Upper lobe of right lung (tissue), 1 donor: ENCODE data around the gene MPP7. TPM values are rescaled to one million over a fixed set of nuclear protein-coding genes. Genes with fewer than 3 reads are reported as not detected.

Experiments
- ATAC-seq: fragments of 200-7000 bp; cut with Tn5 transposase; one replicate; pipeline ENCODE4 v1.9.1; 2020; ENCODE audit warnings: mild to moderate bottlenecking, moderate library complexity
- DNase-seq: peaks from one replicate; pipeline ENCODE4 v3.0.0-alpha.2; 2020
- H3K27ac ChIP-seq: fragments of 200-600 bp; one replicate; pipeline ENCODE4 v1.8.0; 2022
- H3K27me3 ChIP-seq: fragments of 200-600 bp; one replicate; pipeline ENCODE4 v1.8.0; 2022; ENCODE audit warnings: mild to moderate bottlenecking
- H3K36me3 ChIP-seq: fragments of 200-600 bp; one replicate; pipeline ENCODE4 v1.8.0; 2022
- H3K4me1 ChIP-seq: fragments of 200-600 bp; one replicate; pipeline ENCODE4 v1.8.0; 2022
- H3K4me3 ChIP-seq: fragments of 200-600 bp; one replicate; pipeline ENCODE4 v1.8.0; 2022; ENCODE audit warnings: mild to moderate bottlenecking
- H3K9me3 ChIP-seq: fragments of 200-600 bp; one replicate; pipeline ENCODE4 v1.8.0; 2022
- CTCF ChIP-seq: fragments of 200-600 bp; IDR thresholded peaks from one replicate; pipeline ENCODE4 v1.8.0; 2022; ENCODE audit warnings: antibody characterized with exemption
- intact Hi-C: fragments of 100-400 bp; cut with DNase I; formaldehyde crosslinking; loops from one replicate; pipeline ENCODE4 v1.11.0; 2022
- total RNA-seq: library from RNA; stranded (reverse); fragmentation: NEBNext Ultra II Directional; extraction: Animal tissue kit (Norgen Biotek cat#: 25700); gene quantifications from one replicate; pipeline ENCODE4 v1.2.1, GENCODE V29; 2021
- donor health status: DM: no; HTN: yes; CAD: no; lungs with severe emphysema.

Gene MPP7
- total RNA-seq, 1 donor from 2014 or later = 36.8 TPM

- Histone ChIP-seq H3K27ac (no peak overlapping the region), H3K36me3 (no peaks in the 10 kb centered on the region), H3K4me3 (no peak overlapping the region), H3K4me1 (peaks cover 6% of the 10 kb centered on the region), H3K27me3 (no peaks in the 10 kb centered on the region), H3K9me3 (no peaks in the 10 kb centered on the region)
- intact Hi-C loops = no loop called here
- no peak for ATAC-seq
- DNase-seq = no peak
- no peak for TF ChIP-seq CTCF
These were observed 23.0 kb downstream of the MPP7 start for GRCh38 chr10:28279878-28280277.

GRCh38 chr10:28278842-28279241, 24.0 kb downstream of the MPP7 start:
- Histone ChIP-seq H3K36me3 (no peaks in the 10 kb centered on the region), H3K27me3 (no peaks in the 10 kb centered on the region), H3K27ac (no peak overlapping the region), H3K9me3 (no peaks in the 10 kb centered on the region), H3K4me3 (no peak overlapping the region), H3K4me1 (no peaks in the 10 kb centered on the region)
- no peak for DNase-seq
- TF ChIP-seq CTCF = no peak
- no peak for ATAC-seq
- intact Hi-C loops = no loop called here

GRCh38 chr10:28276384-28276783, 26.5 kb downstream of the MPP7 start:
- H3K36me3 ChIP-seq = no peaks in the 10 kb centered on the region
- DNase-seq (no peak), ATAC-seq (no peak)
- H3K4me1 ChIP-seq = no peaks in the 10 kb centered on the region
- H3K4me3 ChIP-seq = no peak overlapping the region
- TF ChIP-seq CTCF = no peak
- intact Hi-C loops = no loop called here
- no peaks in the 10 kb centered on the region for H3K9me3 ChIP-seq
- no peaks in the 10 kb centered on the region for H3K27me3 ChIP-seq
- no peak overlapping the region for H3K27ac ChIP-seq

- Histone ChIP-seq H3K27me3 (no peaks in the 10 kb centered on the region), H3K9me3 (no peaks in the 10 kb centered on the region), H3K4me1 (no peaks in the 10 kb centered on the region), H3K27ac (no peak overlapping the region), H3K4me3 (no peak overlapping the region), H3K36me3 (no peaks in the 10 kb centered on the region)
- TF ChIP-seq CTCF = no peak
- no peak for ATAC-seq
- intact Hi-C loops = no loop called here
- no peak for DNase-seq
These were observed 28.4 kb downstream of the MPP7 start for GRCh38 chr10:28274475-28274874.

GRCh38 chr10:28273343-28273742, 29.5 kb downstream of the MPP7 start:
- intact Hi-C loops = no loop called here
- no peaks in the 10 kb centered on the region for H3K27me3 ChIP-seq
- H3K4me3 ChIP-seq = no peak overlapping the region
- H3K27ac ChIP-seq = no peak overlapping the region
- no peaks in the 10 kb centered on the region for H3K4me1 ChIP-seq
- no peak for ATAC-seq
- no peak for DNase-seq
- TF ChIP-seq CTCF = no peak
- no peaks in the 10 kb centered on the region for H3K9me3 ChIP-seq
- no peaks in the 10 kb centered on the region for H3K36me3 ChIP-seq

GRCh38 chr10:28269842-28270456, 32.9 kb downstream of the MPP7 start:
- no peak for TF ChIP-seq CTCF
- Histone ChIP-seq H3K27me3 (no peaks in the 10 kb centered on the region), H3K4me3 (no peak overlapping the region), H3K9me3 (no peaks in the 10 kb centered on the region), H3K36me3 (no peaks in the 10 kb centered on the region), H3K4me1 (no peaks in the 10 kb centered on the region), H3K27ac (no peak overlapping the region)
- ATAC-seq (no peak), DNase-seq (no peak)
- intact Hi-C loops = no loop called here
